GM12864 (cell line): ENCODE measurements around the gene ZDHHC8.

Experiments
- DNase-seq: peaks from one replicate; pipeline ENCODE4 v3.0.0-alpha.2; 2011; ENCODE audit warnings: low read depth
- H3K4me3 ChIP-seq: 2 replicates; pipeline ENCODE4 v1.5.1; 2011; ENCODE audit warnings: mild to moderate bottlenecking, low read depth, low read length, control low read depth
- CTCF ChIP-seq: IDR thresholded peaks from 2 replicates; pipeline ENCODE4 v1.5.1; 2011; ENCODE audit warnings: low read depth, mild to moderate bottlenecking, moderate library complexity, low read length, control low read depth, inconsistent platforms; ENCODE audit errors: missing control alignments

The ZDHHC8 gene

GRCh38 chr22:20192972-20193760 is 61.6 kb downstream of the ZDHHC8 start:
- no peak for TF ChIP-seq CTCF
- DNase-seq, result no peak
- H3K4me3 ChIP-seq, result no peak overlapping the region

GRCh38 chr22:20193761-20194494 is 62.3 kb downstream of the ZDHHC8 start:
- TF ChIP-seq CTCF, result no peak
- no peak for DNase-seq
- H3K4me3 ChIP-seq, result no peak overlapping the region

GRCh38 chr22:20194681-20195593 is 63.3 kb downstream of the ZDHHC8 start:
- no peak for DNase-seq

GRCh38 chr22:20196094-20196842 is 64.7 kb downstream of the ZDHHC8 start:
- no peak overlapping the region for H3K4me3 ChIP-seq
- TF ChIP-seq CTCF, result no peak
- DNase-seq, result no peak

More at GRCh38 chr22:20194681-20195593, 63.3 kb downstream of the ZDHHC8 start:
- no peak for TF ChIP-seq CTCF
- H3K4me3 ChIP-seq, result no peak overlapping the region
